ENCODE results near the gene ARSB.
A peak's percentile ranks its signal among the peaks of the same experiment; 100 is the strongest.
"Not testable (repeated sequence)": the region's sequence is repeated elsewhere in the genome, so short reads cannot be mapped to it uniquely, and the experiment has no call there.

ARSB gene

DNA sequence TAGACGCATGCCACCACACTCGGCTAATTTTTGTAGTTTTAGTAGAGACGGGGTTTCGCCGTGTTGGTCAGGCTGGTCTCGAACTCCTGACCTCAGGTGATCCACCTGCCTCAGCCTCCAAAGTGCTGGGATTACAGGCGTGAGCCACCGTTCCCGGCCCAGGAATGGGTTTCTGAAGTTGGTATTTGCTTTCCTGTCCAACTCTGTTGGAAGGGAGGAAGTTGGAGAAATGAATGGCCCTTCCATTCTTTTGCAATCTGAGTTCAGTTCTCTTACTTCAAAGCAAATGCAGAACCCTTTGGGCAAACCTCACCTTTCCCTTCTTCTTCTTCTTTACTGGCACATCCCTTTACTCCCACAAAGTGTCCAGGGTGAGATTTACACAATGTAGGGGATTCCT lies 1.9 kb downstream of the ARSB start:
- H3K4me2 ChIP-seq (ENCODE audit: insufficient read depth, low read length, poor library complexity, severe bottlenecking); H3K27ac ChIP-seq (replicated peaks; ENCODE audit: low read length); H2BK120ac ChIP-seq (ENCODE audit: low read depth, low read length); H2BK12ac ChIP-seq (ENCODE audit: low read length); H2AK5ac ChIP-seq (ENCODE audit: low read depth, low read length); H3K23ac ChIP-seq (ENCODE audit: low read depth, low read length, poor library complexity); H2BK5ac ChIP-seq (ENCODE audit: low read length); H3K4ac ChIP-seq (ENCODE audit: low read length); H3K14ac ChIP-seq (ENCODE audit: low read length); H3K9me3 ChIP-seq (replicated peaks in 1 of 2; ENCODE audit: control insufficient read depth in 2 of 2, insufficient read depth in 1 of 2, low read depth in 1 of 2, low read length in 2 of 2); DNase-seq (ENCODE audit: low spot score); H3K27me3 ChIP-seq (ENCODE audit: control insufficient read depth in 3 of 3, insufficient read depth in 3 of 3, low read depth in 1 of 3, low read length in 3 of 3); H4K91ac ChIP-seq (ENCODE audit: low read depth, low read length, poor library complexity); H3K36me3 ChIP-seq (replicated peaks in 1 of 2; ENCODE audit: control insufficient read depth in 2 of 2, insufficient read depth in 2 of 2, low read length in 2 of 2); H4K8ac ChIP-seq (ENCODE audit: low read depth, low read length); H3K9ac ChIP-seq (ENCODE audit: low read depth, low read length, poor library complexity); H2BK15ac ChIP-seq (ENCODE audit: low read length); H3K18ac ChIP-seq (ENCODE audit: low read length); H3K79me1 ChIP-seq (ENCODE audit: low read depth, low read length): not testable (repeated sequence)
- Histone ChIP-seq H2AFZ (ENCODE audit: low read length) (peak overlapping the region; percentile 100), H3K4me1 (ENCODE audit: control insufficient read depth in 2 of 2, insufficient read depth in 1 of 2, low read depth in 1 of 2, low read length in 2 of 2) (peaks cover 10 to 14% of the 10 kb centered on the region in 2 donors), H3K4me3 (ENCODE audit: low read length in 2 of 2) (peak overlapping the region in 1 of 2 donors; percentile 81)
- WGBS, 2 donors (ENCODE audit: extremely low coverage in 2 of 2, insufficient read length in 2 of 2, insufficient replicate concordance in 1 of 2) = no CpG with 5 or more reads among the region's 9 CpGs

DNA sequence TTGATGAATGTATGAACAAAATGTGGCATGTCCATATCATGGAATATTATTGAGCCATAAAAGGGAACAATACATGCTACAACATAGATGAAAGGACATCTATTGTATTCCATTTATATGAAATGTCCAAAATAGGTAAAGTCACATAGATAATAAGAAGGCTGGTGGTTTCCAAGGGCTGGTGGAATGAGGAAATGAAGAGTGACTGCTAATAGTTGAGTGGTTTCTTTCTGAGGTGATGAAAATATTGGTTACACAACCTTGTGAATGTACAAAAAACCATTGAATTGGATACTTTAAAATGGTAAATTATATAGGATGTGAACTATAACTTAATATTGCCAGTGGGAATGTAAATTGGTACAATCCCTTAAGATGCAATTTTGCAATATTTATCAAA lies 5.2 kb downstream of the ARSB start:
- no peak overlapping the region for H3K23ac ChIP-seq (ENCODE audit: low read depth, low read length, poor library complexity)
- H2AK5ac ChIP-seq (ENCODE audit: low read depth, low read length) = no peak overlapping the region
- H2BK120ac ChIP-seq (ENCODE audit: low read depth, low read length) = no peak overlapping the region
- no peak overlapping the region for H2BK5ac ChIP-seq (ENCODE audit: low read length)
- H3K27me3 ChIP-seq (ENCODE audit: control insufficient read depth in 3 of 3, insufficient read depth in 3 of 3, low read depth in 1 of 3, low read length in 3 of 3) = no peaks in the 10 kb centered on the region
- H3K14ac ChIP-seq (ENCODE audit: low read length) = no peak overlapping the region
- H3K9me3 ChIP-seq (replicated peaks in 1 of 2; ENCODE audit: control insufficient read depth in 2 of 2, insufficient read depth in 1 of 2, low read depth in 1 of 2, low read length in 2 of 2) = peaks cover 0 to 2% of the 10 kb centered on the region in 2 donors
- peaks cover 7 to 8% of the 10 kb centered on the region in 2 donors for H3K4me1 ChIP-seq (ENCODE audit: control insufficient read depth in 2 of 2, insufficient read depth in 1 of 2, low read depth in 1 of 2, low read length in 2 of 2)
- H3K4me2 ChIP-seq (ENCODE audit: insufficient read depth, low read length, poor library complexity, severe bottlenecking) = no peak overlapping the region
- DNase-seq (ENCODE audit: low spot score) = no peak
- H3K18ac ChIP-seq (ENCODE audit: low read length) = no peak overlapping the region
- H3K9ac ChIP-seq (ENCODE audit: low read depth, low read length, poor library complexity) = no peak overlapping the region
- no peak overlapping the region for H2BK12ac ChIP-seq (ENCODE audit: low read length)
- H3K79me1 ChIP-seq (ENCODE audit: low read depth, low read length) = no peaks in the 10 kb centered on the region
- no peak overlapping the region for H3K27ac ChIP-seq (replicated peaks; ENCODE audit: low read length)
- no peak overlapping the region for H4K8ac ChIP-seq (ENCODE audit: low read depth, low read length)
- no peak overlapping the region for H3K4me3 ChIP-seq (ENCODE audit: low read length in 2 of 2)
- H4K91ac ChIP-seq (ENCODE audit: low read depth, low read length, poor library complexity) = no peak overlapping the region
- no peak overlapping the region for H2BK15ac ChIP-seq (ENCODE audit: low read length)
- no peak overlapping the region for H2AFZ ChIP-seq (ENCODE audit: low read length)
- H3K36me3 ChIP-seq (replicated peaks in 1 of 2; ENCODE audit: control insufficient read depth in 2 of 2, insufficient read depth in 2 of 2, low read length in 2 of 2) = no peaks in the 10 kb centered on the region
- H3K4ac ChIP-seq (ENCODE audit: low read length) = no peak overlapping the region

DNA sequence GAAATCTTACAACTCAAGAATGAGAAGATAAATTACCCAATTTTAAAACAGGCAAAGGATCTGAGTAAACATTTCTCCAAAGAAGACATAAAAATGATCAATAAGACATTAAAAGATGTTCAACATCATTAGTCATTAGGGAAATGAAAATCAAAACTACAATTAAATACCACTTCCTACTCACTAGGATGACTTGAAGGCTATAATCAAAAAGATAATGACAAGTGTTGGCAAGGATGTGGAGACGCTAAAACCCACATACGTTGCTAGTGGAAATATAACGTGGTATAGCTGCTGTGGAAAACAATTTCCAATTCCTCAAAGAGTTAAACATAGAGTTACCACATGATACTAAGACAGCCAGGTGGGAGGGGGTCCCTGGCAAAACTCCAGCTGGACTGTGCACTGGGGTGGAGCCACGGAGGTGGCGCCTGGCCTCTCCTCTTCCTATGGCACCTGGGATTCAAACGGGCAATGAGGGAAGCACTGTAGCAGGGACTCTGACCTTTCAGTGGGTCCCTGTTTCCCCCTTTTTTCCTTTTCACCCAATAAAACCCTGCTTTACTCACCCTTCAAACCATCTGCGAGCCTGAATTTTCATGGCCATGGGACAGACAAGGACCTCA lies 5.9 kb downstream of the ARSB start:
- H3K9ac ChIP-seq (ENCODE audit: low read depth, low read length, poor library complexity) = no peak overlapping the region
- no peak overlapping the region for H3K4me2 ChIP-seq (ENCODE audit: insufficient read depth, low read length, poor library complexity, severe bottlenecking)
- no peak overlapping the region for H3K14ac ChIP-seq (ENCODE audit: low read length)
- H3K4ac ChIP-seq (ENCODE audit: low read length) = no peak overlapping the region
- no peak overlapping the region for H3K18ac ChIP-seq (ENCODE audit: low read length)
- no peak overlapping the region for H2BK120ac ChIP-seq (ENCODE audit: low read depth, low read length)
- no peak overlapping the region for H3K27ac ChIP-seq (replicated peaks; ENCODE audit: low read length)
- peaks cover 0 to 2% of the 10 kb centered on the region in 2 donors for H3K9me3 ChIP-seq (replicated peaks in 1 of 2; ENCODE audit: control insufficient read depth in 2 of 2, insufficient read depth in 1 of 2, low read depth in 1 of 2, low read length in 2 of 2)
- H2AK5ac ChIP-seq (ENCODE audit: low read depth, low read length) = no peak overlapping the region
- H3K23ac ChIP-seq (ENCODE audit: low read depth, low read length, poor library complexity) = no peak overlapping the region
- no peak overlapping the region for H4K91ac ChIP-seq (ENCODE audit: low read depth, low read length, poor library complexity)
- no peak overlapping the region for H4K8ac ChIP-seq (ENCODE audit: low read depth, low read length)
- no peak for DNase-seq (ENCODE audit: low spot score)
- no peak overlapping the region for H2BK5ac ChIP-seq (ENCODE audit: low read length)
- H3K4me3 ChIP-seq (ENCODE audit: low read length in 2 of 2) = no peak overlapping the region
- H2BK12ac ChIP-seq (ENCODE audit: low read length) = no peak overlapping the region
- H2AFZ ChIP-seq (ENCODE audit: low read length) = no peak overlapping the region
- no peak overlapping the region for H2BK15ac ChIP-seq (ENCODE audit: low read length)
- no CpG with 5 or more reads among the region's 7 CpGs for WGBS, 2 donors (ENCODE audit: extremely low coverage in 2 of 2, insufficient read length in 2 of 2, insufficient replicate concordance in 1 of 2)
- H3K79me1 ChIP-seq (ENCODE audit: low read depth, low read length) = no peaks in the 10 kb centered on the region
- no peaks in the 10 kb centered on the region for H3K36me3 ChIP-seq (replicated peaks in 1 of 2; ENCODE audit: control insufficient read depth in 2 of 2, insufficient read depth in 2 of 2, low read length in 2 of 2)
- H3K27me3 ChIP-seq (ENCODE audit: control insufficient read depth in 3 of 3, insufficient read depth in 3 of 3, low read depth in 1 of 3, low read length in 3 of 3) = no peaks in the 10 kb centered on the region
- peaks cover 8 to 10% of the 10 kb centered on the region in 2 donors for H3K4me1 ChIP-seq (ENCODE audit: control insufficient read depth in 2 of 2, insufficient read depth in 1 of 2, low read depth in 1 of 2, low read length in 2 of 2)

DNA sequence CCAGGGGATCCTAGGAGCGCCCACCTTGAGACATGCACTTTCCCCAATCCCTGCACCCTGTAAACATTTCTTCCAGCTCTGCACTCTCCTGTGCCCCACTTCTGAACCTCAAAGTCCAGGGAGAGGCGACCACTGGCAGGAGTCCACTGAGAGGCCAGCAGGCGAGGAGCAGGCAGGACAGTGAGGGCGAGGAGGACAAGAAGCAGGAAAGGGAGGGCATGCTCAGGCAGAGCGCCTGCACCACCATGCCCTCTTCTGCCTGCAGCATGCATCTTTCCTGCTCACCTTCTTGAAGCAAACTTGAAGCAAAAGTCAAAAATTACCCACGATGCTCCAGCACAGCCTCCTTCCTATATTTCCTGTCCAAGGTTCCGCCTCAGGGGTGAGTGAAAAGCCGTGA lies 10.1 kb downstream of the ARSB start:
- Histone ChIP-seq H3K27me3 (ENCODE audit: control insufficient read depth in 3 of 3, insufficient read depth in 3 of 3, low read depth in 1 of 3, low read length in 3 of 3) (no peaks in the 10 kb centered on the region), H3K27ac (replicated peaks; ENCODE audit: low read length) (no peak overlapping the region), H3K9me3 (replicated peaks in 1 of 2; ENCODE audit: control insufficient read depth in 2 of 2, insufficient read depth in 1 of 2, low read depth in 1 of 2, low read length in 2 of 2) (peaks cover 0 to 2% of the 10 kb centered on the region in 2 donors), H3K9ac (ENCODE audit: low read depth, low read length, poor library complexity) (no peak overlapping the region), H3K4ac (ENCODE audit: low read length) (no peak overlapping the region), H2AFZ (ENCODE audit: low read length) (no peak overlapping the region), H2BK12ac (ENCODE audit: low read length) (no peak overlapping the region), H2BK5ac (ENCODE audit: low read length) (no peak overlapping the region), H3K4me2 (ENCODE audit: insufficient read depth, low read length, poor library complexity, severe bottlenecking) (no peak overlapping the region), H3K18ac (ENCODE audit: low read length) (peak overlapping the region; percentile 51), H3K4me3 (ENCODE audit: low read length in 2 of 2) (no peak overlapping the region), H3K14ac (ENCODE audit: low read length) (no peak overlapping the region), H3K79me1 (ENCODE audit: low read depth, low read length) (no peaks in the 10 kb centered on the region), H4K91ac (ENCODE audit: low read depth, low read length, poor library complexity) (no peak overlapping the region), H2BK15ac (ENCODE audit: low read length) (no peak overlapping the region), H3K23ac (ENCODE audit: low read depth, low read length, poor library complexity) (no peak overlapping the region), H2AK5ac (ENCODE audit: low read depth, low read length) (no peak overlapping the region), H3K4me1 (ENCODE audit: control insufficient read depth in 2 of 2, insufficient read depth in 1 of 2, low read depth in 1 of 2, low read length in 2 of 2) (peaks cover 0 to 8% of the 10 kb centered on the region in 2 donors), H4K8ac (ENCODE audit: low read depth, low read length) (no peak overlapping the region), H2BK120ac (ENCODE audit: low read depth, low read length) (no peak overlapping the region), H3K36me3 (replicated peaks in 1 of 2; ENCODE audit: control insufficient read depth in 2 of 2, insufficient read depth in 2 of 2, low read length in 2 of 2) (no peaks in the 10 kb centered on the region)
- no peak for DNase-seq (ENCODE audit: low spot score)
- WGBS, 2 donors (ENCODE audit: extremely low coverage in 2 of 2, insufficient read length in 2 of 2, insufficient replicate concordance in 1 of 2) = no CpG with 5 or more reads among the region's 8 CpGs
